Fibroblast of lung (primary cell): ENCODE data around the gene PDZRN4.

ENCODE experiments used
- EZH2 ChIP-seq: IDR thresholded peaks from 2 replicates; pipeline ENCODE4 v1.5.1; 2012; ENCODE audit warnings: low read length, control low read depth, mild to moderate bottlenecking; ENCODE audit errors: missing control alignments
- TF ChIP-seq, protein P1 (sequence below), 2 donors: IDR thresholded peaks in 1 of 2; conservative IDR thresholded peaks in 1 of 2; 1 replicate in 1 of 2; 2 replicates in 1 of 2; pipeline ENCODE4 v1.5.1; 2011 to 2012; ENCODE audit warnings: low read length in 2 of 2, control low read depth in 1 of 2, inconsistent platforms in 1 of 2, low read depth in 1 of 2, mild to moderate bottlenecking in 1 of 2

DNA sequence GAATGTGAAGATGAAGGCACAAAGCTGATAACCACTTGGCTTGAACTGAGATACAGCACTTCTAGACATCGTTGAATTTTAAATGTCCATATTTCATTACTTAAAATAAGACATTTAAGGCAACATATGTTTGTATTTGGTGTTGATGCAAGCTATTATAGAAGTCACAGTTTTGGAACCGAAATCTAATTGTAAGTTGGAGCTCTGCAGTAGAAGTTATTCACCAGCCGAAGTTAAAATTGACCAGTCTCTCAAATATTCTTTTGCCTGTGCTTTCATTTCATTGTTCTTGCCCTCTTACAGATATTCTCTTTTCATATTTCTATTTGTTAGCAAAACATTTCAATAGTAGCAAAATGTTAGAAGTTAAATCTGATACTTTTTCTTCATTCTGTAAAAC lies 332.7 kb downstream of the PDZRN4 start:
- TF ChIP-seq, protein P1, sequence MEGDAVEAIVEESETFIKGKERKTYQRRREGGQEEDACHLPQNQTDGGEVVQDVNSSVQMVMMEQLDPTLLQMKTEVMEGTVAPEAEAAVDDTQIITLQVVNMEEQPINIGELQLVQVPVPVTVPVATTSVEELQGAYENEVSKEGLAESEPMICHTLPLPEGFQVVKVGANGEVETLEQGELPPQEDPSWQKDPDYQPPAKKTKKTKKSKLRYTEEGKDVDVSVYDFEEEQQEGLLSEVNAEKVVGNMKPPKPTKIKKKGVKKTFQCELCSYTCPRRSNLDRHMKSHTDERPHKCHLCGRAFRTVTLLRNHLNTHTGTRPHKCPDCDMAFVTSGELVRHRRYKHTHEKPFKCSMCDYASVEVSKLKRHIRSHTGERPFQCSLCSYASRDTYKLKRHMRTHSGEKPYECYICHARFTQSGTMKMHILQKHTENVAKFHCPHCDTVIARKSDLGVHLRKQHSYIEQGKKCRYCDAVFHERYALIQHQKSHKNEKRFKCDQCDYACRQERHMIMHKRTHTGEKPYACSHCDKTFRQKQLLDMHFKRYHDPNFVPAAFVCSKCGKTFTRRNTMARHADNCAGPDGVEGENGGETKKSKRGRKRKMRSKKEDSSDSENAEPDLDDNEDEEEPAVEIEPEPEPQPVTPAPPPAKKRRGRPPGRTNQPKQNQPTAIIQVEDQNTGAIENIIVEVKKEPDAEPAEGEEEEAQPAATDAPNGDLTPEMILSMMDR (conservative IDR thresholded peaks at IDR 0.05 in 1 of 2, IDR thresholded peaks at IDR 0.05 in 1 of 2; ENCODE audit: low read depth in 1 of 2, low read length in 2 of 2) = no peak
- no peak for TF ChIP-seq EZH2
